ENCODE results near the gene AGA.

DNA sequence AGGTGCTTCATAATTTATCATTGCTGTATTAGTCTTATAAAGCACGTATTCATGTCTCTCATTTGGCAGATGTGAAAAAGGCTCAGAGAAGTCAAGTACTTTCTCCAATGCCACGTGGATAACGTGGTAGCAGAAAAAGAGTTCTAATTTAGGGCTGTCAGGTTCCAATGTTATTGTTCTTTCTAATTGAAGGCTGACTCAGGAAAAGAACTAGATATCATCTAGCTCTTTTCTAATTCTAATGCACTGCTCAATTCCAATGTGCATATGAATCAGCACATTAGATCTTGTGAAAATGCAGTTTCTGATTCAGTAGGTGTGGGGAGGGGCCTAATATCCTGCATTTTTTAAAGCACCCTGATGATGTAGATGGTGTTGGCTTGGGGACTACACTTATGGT, 22.8 kb downstream of the AGA start:
- TF ChIP-seq POLR2A (IDR thresholded peaks at IDR 0.05; ENCODE audit: low read length): no peak
- TF ChIP-seq GATA1 (IDR thresholded peaks at IDR 0.05; ENCODE audit: low read depth, low read length): no peak

Data from erythroblast (primary cell).